Epidermal melanocyte (primary cell): ENCODE measurements around the gene CCDC180.
"Not testable (repeated sequence)": the region's sequence is repeated elsewhere in the genome, so short reads cannot be mapped to it uniquely, and the experiment has no call there.

Experiments
- DNase-seq: peaks from one replicate; pipeline ENCODE4 v3.0.0; 2011; ENCODE audit warnings: low spot score; ENCODE audit not compliant: insufficient read length

The CCDC180 gene

GRCh38 chr9:97310896-97311295 is 3.4 kb downstream of the CCDC180 start:
- no peak for DNase-seq

GRCh38 chr9:97311798-97312500 is 4.5 kb downstream of the CCDC180 start:
- DNase-seq: no peak

DNA sequence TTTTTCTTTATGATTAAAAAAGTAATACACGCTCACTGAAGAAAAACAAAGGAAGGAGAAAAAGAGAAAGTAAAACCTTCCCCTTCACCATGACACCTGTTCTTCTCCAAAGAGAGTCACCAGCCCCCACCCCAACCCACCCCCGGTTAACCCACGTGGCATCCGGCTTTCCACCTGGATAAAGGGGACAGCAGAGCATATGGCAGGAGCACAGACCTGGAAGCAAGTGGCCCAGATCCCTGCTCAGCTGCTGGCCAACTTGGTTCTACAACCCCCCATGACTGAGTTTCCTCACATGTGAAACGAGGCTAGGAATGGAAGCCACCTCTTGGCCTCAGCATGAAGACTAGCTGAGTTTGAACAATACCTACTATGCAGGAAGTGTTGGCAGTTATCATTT is 5.1 kb downstream of the CCDC180 start:
- DNase-seq: no peak

- DNase-seq: no peak
Observed at GRCh38 chr9:97313243-97313642, 5.8 kb downstream of the CCDC180 start.

DNA sequence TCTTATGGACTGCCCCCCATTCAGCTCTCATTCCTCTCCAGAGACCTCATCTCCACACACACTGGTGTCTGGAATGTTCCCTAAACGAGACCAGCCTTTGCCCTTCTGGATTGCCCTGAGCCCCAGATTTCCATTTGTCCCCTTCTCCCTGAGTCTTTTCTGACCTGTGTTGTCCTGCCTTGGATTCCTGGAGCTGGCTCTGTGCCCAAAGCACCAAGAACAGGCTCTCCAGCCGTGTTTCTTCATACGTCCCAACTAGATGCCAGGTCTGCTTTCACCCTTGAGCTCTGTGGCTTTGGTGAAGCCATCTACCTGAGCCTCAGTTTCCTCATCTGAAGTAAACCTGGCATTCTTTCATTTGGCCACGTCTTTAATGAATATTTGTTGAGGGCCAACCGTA is 6.3 kb downstream of the CCDC180 start:
- DNase-seq: no peak

- no peak for DNase-seq
Observed at GRCh38 chr9:97314503-97314902, 7.0 kb downstream of the CCDC180 start.

GRCh38 chr9:97315550-97315949 is 8.1 kb downstream of the CCDC180 start:
- DNase-seq: no peak

- no peak for DNase-seq
Observed at GRCh38 chr9:97316904-97317303, 9.4 kb downstream of the CCDC180 start.

- no peak for DNase-seq
Observed at GRCh38 chr9:97318433-97318832, 11.0 kb downstream of the CCDC180 start.

DNA sequence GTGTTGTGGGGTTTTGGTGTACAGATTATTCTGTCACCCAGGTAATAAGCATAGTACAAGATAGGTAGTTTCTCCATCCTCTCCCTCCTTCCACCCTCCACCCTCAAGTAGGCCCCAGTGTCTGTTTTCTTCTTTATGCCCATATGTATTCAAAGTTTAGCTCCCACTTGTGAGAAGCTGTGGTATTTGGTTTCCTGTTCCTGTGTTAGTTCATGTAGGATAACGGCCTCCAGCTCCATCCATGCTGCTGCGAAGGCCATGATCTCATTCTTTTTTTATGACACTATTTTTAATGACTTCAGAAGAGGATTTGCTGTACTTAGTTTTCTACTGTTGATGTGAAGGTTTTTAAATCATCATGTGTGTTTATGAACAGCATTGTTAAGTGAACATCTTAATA is 11.9 kb downstream of the CCDC180 start:
- DNase-seq: no peak

DNA sequence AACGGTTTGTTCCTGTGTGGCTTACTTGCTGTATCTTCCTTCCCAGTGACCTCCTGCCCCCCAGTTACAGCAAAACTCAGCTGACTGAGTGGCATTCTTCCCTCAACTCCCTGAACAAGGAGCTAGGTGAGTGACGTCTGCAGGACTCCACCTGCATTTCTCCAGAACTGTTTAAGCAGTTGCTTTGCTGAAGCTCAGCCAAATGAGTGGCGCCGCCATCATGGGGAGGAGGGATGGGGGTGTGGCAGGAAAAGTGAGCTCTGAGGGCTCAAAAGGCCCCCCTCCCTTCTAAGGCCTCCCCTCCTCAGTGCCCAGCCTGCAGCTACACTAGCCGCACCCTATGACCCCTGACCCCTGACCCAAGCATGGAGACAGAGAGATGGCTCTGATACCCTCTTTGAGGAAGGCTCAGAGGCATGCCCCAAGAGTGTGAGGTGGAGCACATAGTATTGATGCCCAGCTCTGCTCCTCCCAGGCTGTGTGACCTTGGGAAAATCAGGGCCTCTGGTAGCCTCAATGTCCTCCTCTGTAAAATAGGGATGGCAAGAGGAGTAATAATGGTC is 12.7 kb downstream of the CCDC180 start:
- no peak for DNase-seq

DNA sequence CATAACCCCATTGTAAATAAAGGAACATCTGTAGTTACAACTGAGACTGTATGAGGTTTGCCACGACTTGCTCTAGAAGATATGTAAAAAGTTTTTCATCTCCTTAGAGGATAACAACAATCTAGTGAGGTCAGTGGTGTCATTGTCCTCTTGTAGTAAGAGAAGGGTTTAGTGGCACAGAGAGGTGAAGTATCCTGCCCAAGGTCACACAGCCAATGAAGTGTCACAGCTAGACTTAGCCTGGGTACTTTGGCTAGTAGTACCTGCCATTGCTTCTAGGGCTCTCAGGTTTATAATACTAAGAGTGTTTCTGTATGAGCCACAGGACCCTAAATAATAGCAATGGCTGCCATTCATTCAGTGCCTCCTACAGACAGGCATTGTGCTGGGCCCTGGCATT is 13.8 kb downstream of the CCDC180 start:
- no peak for DNase-seq

- DNase-seq: peak; percentile 37
Observed at GRCh38 chr9:97321691-97322090, 14.2 kb downstream of the CCDC180 start.

DNA sequence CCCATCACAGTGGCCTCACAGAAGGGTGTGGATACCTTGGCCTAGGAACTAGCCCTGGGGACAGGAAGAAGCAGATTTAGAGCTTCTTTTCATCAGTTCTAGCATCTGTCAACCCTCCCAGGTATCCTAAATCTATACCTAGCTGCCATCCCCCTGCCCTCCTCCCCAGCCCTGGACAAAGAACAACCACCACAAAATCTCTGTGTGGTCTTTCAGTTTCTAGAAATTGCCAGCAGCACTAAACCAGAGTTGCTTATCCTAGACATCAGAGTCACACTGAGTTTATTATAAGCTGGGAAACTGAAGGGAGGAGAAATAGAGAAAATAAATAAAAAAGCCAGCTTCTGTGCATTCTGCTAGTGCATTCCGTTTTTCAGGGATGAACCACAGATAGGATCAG is 14.6 kb downstream of the CCDC180 start:
- no peak for DNase-seq

DNA sequence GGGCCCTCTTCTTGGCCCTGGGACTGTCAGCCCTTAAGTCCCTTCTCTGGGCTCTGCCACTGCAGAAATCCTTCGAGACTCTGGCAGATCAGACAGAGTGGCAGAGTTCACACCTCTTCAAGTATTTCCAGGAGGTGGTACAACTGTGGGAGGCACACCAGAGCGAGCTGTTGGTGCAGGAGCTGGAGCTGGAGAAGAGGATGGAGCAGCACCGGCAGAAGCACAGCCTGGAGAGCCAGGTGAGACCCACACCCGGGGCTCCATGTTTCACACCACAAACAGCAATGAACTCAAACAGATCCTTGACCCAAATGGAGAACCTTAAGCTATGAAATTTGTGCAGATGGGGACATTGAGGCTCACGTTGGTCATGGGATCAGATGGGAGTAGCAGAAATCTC is 17.5 kb downstream of the CCDC180 start:
- no peak for DNase-seq

- DNase-seq: no peak
Observed at GRCh38 chr9:97327562-97327961, 20.1 kb downstream of the CCDC180 start.

DNA sequence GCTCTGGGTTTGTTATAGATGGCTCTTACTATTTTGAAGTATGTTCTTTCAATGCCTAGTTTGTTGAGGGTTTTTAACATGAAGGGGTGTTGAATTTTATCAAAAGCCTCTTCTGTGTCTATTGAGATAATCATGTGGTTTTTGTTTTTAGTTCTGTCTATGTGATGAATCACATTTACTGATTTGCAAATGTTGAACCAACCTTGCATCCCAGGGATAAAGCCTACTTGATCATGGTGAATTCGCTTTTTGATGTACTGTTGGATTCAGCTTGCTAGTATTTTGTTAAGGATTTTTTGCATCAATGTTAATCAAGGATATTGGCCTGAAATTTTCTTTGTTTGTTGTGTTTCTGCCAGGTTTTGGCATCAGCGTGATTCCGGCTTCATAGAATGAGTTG is 25.5 kb downstream of the CCDC180 start:
- no peak for DNase-seq

DNA sequence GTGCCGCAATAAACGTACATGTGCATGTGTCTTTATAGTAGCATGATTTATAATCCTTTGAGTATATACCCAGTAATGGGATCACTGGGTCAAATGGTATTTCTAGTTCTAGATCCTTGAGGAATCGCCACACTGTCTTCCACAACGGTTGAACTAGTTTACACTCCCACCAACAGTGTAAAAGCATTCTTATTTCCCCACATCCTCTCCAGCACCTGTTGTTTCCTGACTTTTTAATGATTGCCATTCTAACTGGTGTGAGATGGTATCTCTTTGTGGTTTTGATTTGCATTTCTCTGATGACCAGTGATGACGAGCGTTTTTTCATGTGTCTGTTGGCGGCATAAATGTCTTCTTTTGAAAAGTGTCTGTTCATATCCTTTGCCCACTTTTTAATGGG is 28.2 kb downstream of the CCDC180 start:
- DNase-seq: not testable (repeated sequence)

DNA sequence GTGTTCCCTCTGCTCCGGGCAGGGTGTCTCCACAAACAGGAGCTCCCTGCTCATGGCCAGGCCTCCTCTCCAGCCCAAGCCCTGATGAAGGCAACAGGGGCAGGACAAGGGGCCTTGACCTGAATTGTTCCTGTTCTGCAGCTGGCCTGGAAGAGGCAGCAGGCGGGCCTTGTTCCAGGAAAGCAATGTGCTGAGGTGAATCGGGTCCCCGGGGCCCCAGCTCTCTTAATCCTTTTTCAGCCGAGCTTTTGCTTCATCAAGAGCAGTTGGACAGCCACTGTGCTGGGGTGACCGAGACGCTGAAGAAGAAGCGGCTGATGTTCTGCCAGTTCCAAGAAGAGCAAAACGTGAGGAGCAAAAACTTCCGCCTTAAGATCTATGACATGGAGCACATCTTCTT is 41.4 kb downstream of the CCDC180 start:
- DNase-seq: no peak

- no peak for DNase-seq
Observed at GRCh38 chr9:97349400-97349799, 41.9 kb downstream of the CCDC180 start.

DNA sequence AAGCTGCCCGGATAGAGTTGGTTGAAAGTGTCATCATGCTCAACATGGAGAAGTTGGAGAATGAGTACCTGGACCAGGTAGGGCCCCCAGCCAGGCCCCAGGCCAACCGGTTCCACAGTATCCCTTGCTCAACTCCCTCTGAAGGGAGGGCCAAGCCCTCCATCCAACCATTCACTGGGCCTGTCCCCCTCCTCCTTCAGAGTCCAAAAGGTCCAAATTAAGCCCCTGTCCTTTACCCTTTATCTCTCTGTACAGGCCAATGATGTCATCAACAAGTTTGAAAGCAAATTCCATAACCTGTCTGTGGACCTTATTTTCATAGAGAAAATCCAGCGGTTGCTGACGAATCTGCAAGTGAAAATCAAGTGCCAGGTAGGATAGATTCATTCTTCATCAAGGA is 47.2 kb downstream of the CCDC180 start:
- DNase-seq: no peak

DNA sequence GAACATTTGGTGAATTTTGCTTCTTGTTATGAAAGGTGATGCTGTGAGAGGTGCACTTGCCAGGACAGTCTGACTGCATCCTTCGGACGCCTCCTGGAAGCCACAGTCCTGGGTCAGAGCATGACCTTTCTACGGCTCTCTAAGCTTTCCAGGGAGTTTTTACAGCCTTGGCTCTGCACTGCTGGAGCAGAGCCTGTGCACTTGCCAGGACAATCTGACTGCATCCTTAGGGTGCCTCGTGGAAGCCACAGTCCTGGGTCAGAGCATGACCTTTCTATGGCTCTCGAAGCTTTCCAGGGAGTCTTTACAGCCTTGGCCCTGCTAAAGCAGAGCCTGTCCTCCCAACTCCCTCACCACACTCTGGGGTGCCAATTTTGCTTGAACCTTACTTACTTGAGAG is 49.6 kb downstream of the CCDC180 start:
- DNase-seq: no peak
